SK-N-SH treated with all-trans-retinoic acid at 6 μM for 48 hours (cell line): ENCODE results near the gene GTF3A.

Source experiments
- CSDC2 ChIP-seq: fragments of 250-450 bp; sonication (Bioruptor Pico); IDR thresholded peaks from 2 replicates; pipeline ENCODE4 v1.5.0; 2020; ENCODE audit warnings: mild to moderate bottlenecking, moderate library complexity
- ESRRG ChIP-seq: fragments of 250-450 bp; sonication (Bioruptor Pico); IDR thresholded peaks from 2 replicates; pipeline ENCODE4 v1.6.1; 2021; ENCODE audit warnings: mild to moderate bottlenecking
- GLIS3 ChIP-seq: fragments of 250-450 bp; sonication (Bioruptor Pico); IDR thresholded peaks from 2 replicates; pipeline ENCODE4 v1.5.0; 2020; ENCODE audit warnings: mild to moderate bottlenecking, moderate library complexity
- RARB ChIP-seq: fragments of 250-450 bp; sonication (Bioruptor Pico); IDR thresholded peaks from 2 replicates; pipeline ENCODE4 v1.8.0; 2021; ENCODE audit warnings: mild to moderate bottlenecking, moderate library complexity
- TOX ChIP-seq: fragments of 250-450 bp; sonication (Bioruptor Pico); IDR thresholded peaks from 2 replicates; pipeline ENCODE4 v1.8.0; 2021; ENCODE audit warnings: mild to moderate bottlenecking, moderate library complexity, borderline replicate concordance
- ZFP30 ChIP-seq: fragments of 450-650 bp; formaldehyde crosslinking; IDR thresholded peaks from 2 replicates; pipeline ENCODE4 v1.5.0; 2022; ENCODE audit warnings: mild to moderate bottlenecking, moderate library complexity
- ZNF565 ChIP-seq: fragments of 450-650 bp; formaldehyde crosslinking; conservative IDR thresholded peaks from 2 replicates; pipeline ENCODE4 v1.5.0; 2020; ENCODE audit warnings: low read depth, mild to moderate bottlenecking, moderate library complexity
- ZNF70 ChIP-seq: fragments of 450-650 bp; formaldehyde crosslinking; IDR thresholded peaks from 2 replicates; pipeline ENCODE4 v1.5.0; 2020; ENCODE audit warnings: mild to moderate bottlenecking, moderate library complexity

DNA sequence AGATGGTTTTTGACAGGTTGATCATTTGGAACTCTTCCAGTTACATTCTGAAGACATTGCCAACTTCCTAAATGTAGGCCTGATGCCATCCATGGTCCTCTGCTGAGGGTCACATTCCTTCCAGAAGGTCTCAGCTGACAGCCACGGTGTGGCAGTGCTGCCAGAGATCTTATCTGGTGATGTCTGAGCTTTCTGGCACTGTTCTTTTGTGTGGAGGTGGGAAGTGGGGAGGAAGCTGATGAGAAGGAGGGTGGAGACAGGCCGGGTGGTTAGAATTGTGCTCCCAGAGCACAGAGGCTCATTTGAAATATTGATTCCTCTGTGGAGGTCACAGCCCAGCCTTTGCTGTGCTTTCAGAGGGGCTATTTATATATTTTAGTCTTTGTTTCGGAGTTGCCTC lies 42.1 kb downstream of the GTF3A start:
- TF ChIP-seq ZFP30 (CRISPR knock-in tag) (no peak), ESRRG (CRISPR knock-in tag) (no peak), ZNF565 (CRISPR knock-in tag) (no peak), CSDC2 (no peak), RARB (CRISPR knock-in tag) (no peak), ZNF70 (CRISPR knock-in tag) (no peak), TOX (CRISPR knock-in tag) (no peak), GLIS3 (CRISPR knock-in tag) (no peak)
